ENCODE results near the gene SEMA3G.

SEMA3G gene

GRCh38 chr3:52400275-52400793 is 44.6 kb downstream of the SEMA3G start:
- H3K27ac ChIP-seq (replicated peaks): no peak overlapping the region
- H3K4me3 ChIP-seq (replicated peaks; ENCODE audit: insufficient read depth, low read length): no peak overlapping the region
- DNase-seq (ENCODE audit: low read depth in 1 of 2, low spot score in 1 of 2): no peak
- TF ChIP-seq CTCF (IDR thresholded peaks at IDR 0.05; ENCODE audit: insufficient read depth, low read length) (no peak), REST (IDR thresholded peaks at IDR 0.05; ENCODE audit: insufficient replicate concordance, low read depth) (no peak), POLR2AphosphoS5 (IDR thresholded peaks at IDR 0.05; ENCODE audit: low read depth) (0 out of 2 replicates have a peak, but pooled peaks have one; percentile 11)
- H3K27me3 ChIP-seq (ENCODE audit: insufficient read depth, poor library complexity, severe bottlenecking): no peaks in the 10 kb centered on the region

GRCh38 chr3:52399593-52399992 is 45.3 kb downstream of the SEMA3G start:
- no peak overlapping the region for H3K27ac ChIP-seq (replicated peaks)
- H3K4me3 ChIP-seq (replicated peaks; ENCODE audit: insufficient read depth, low read length): no peak overlapping the region
- TF ChIP-seq GABPA (IDR thresholded peaks at IDR 0.05; ENCODE audit: low read depth): no peak
- TF ChIP-seq POLR2AphosphoS5 (IDR thresholded peaks at IDR 0.05; ENCODE audit: low read depth): no peak
- no peak for TF ChIP-seq CTCF (IDR thresholded peaks at IDR 0.05; ENCODE audit: insufficient read depth, low read length)
- no peak for TF ChIP-seq SPI1 (IDR thresholded peaks at IDR 0.05; ENCODE audit: borderline replicate concordance, low read depth)
- no peak for TF ChIP-seq REST (IDR thresholded peaks at IDR 0.05; ENCODE audit: insufficient replicate concordance, low read depth)
- no peaks in the 10 kb centered on the region for H3K27me3 ChIP-seq (ENCODE audit: insufficient read depth, poor library complexity, severe bottlenecking)
- DNase-seq (ENCODE audit: low read depth in 1 of 2, low spot score in 1 of 2): no peak

- Histone ChIP-seq H3K27ac (replicated peaks) (no peak overlapping the region), H3K4me3 (replicated peaks; ENCODE audit: insufficient read depth, low read length) (no peak overlapping the region), H3K27me3 (ENCODE audit: insufficient read depth, poor library complexity, severe bottlenecking) (no peaks in the 10 kb centered on the region)
- TF ChIP-seq POLR2AphosphoS5 (IDR thresholded peaks at IDR 0.05; ENCODE audit: low read depth) (no peak), REST (IDR thresholded peaks at IDR 0.05; ENCODE audit: insufficient replicate concordance, low read depth) (no peak)
- DNase-seq (ENCODE audit: low read depth in 1 of 2, low spot score in 1 of 2): no peak
Observed at GRCh38 chr3:52399131-52399530, 45.8 kb downstream of the SEMA3G start.

- Histone ChIP-seq H3K27me3 (ENCODE audit: insufficient read depth, poor library complexity, severe bottlenecking) (no peaks in the 10 kb centered on the region), H3K4me3 (replicated peaks; ENCODE audit: insufficient read depth, low read length) (no peak overlapping the region), H3K27ac (replicated peaks) (no peak overlapping the region)
- TF ChIP-seq GABPA (IDR thresholded peaks at IDR 0.05; ENCODE audit: low read depth) (no peak), REST (IDR thresholded peaks at IDR 0.05; ENCODE audit: insufficient replicate concordance, low read depth) (no peak), SPI1 (IDR thresholded peaks at IDR 0.05; ENCODE audit: borderline replicate concordance, low read depth) (no peak), CTCF (IDR thresholded peaks at IDR 0.05; ENCODE audit: insufficient read depth, low read length) (no peak), POLR2AphosphoS5 (IDR thresholded peaks at IDR 0.05; ENCODE audit: low read depth) (no peak)
- DNase-seq (ENCODE audit: low read depth in 1 of 2, low spot score in 1 of 2): no peak
Observed at GRCh38 chr3:52398670-52399081, 46.2 kb downstream of the SEMA3G start.

All from HL-60 (cell line).